HG02763 (cell line): ENCODE data around the gene ALLC.
"Not testable (repeated sequence)": the region's sequence is repeated elsewhere in the genome, so short reads cannot be mapped to it uniquely, and the experiment has no call there.

Experiments used
- ATAC-seq: cut with Tn5 transposase; IDR thresholded peaks from one replicate; pipeline ENCODE4 v1.9.1; 2021; ENCODE audit warnings: mild to moderate bottlenecking, moderate library complexity; ENCODE audit not compliant: unreplicated experiment

ALLC gene

DNA sequence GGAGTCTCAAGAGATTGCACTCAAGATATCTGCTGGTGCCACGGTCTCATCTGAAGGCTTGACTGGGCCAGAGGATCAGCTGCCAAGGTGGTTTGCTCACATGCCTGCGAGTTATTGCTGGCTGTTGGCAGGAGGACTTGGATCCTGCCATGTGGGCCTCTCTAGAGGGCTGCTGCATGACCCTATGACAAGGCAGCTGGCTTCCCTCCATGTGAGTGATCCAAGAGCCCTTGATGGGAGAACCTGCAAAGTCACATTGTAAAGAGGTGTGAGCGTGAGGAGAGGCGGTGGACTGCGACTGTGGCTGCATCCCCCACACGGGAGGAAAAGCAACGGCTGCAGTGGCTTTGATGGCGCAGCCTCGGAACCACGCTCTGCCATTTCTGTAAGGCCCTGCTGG, 4.0 kb upstream of the ALLC start:
- no peak for ATAC-seq

DNA sequence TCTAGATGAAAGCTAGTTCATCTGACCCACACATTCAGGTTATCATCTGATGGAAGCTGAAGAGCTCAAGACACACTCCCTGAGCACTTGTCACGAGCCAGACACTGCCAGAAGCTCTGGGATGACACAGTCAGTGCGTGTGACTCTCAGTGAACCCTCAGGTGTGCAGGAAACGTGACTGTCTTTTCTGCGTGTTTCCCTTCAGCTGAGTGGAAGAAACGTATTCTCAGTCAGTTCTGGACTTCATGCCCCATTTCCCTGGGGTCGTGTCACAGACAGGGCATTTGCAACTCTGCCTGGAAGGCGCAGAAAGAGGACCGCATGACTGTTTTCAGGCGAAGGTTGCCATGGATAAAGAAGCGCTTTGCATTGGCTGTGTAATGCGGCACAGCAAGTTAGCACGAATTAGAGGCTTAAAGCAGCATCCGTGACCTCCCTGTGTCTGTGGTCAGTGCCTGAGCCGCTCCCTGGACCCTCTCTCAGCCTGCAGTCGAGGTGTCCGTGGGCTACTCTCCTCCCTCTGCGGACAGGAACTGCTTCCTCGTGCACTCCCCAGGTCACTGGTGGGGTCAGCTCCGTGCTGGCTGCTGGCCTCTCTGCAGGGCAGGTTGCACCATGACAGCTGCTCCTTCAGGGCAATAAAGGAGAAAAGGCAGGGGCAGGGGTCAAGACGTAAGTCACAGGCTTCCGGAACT, 3.3 kb upstream of the ALLC start:
- ATAC-seq = no peak

DNA sequence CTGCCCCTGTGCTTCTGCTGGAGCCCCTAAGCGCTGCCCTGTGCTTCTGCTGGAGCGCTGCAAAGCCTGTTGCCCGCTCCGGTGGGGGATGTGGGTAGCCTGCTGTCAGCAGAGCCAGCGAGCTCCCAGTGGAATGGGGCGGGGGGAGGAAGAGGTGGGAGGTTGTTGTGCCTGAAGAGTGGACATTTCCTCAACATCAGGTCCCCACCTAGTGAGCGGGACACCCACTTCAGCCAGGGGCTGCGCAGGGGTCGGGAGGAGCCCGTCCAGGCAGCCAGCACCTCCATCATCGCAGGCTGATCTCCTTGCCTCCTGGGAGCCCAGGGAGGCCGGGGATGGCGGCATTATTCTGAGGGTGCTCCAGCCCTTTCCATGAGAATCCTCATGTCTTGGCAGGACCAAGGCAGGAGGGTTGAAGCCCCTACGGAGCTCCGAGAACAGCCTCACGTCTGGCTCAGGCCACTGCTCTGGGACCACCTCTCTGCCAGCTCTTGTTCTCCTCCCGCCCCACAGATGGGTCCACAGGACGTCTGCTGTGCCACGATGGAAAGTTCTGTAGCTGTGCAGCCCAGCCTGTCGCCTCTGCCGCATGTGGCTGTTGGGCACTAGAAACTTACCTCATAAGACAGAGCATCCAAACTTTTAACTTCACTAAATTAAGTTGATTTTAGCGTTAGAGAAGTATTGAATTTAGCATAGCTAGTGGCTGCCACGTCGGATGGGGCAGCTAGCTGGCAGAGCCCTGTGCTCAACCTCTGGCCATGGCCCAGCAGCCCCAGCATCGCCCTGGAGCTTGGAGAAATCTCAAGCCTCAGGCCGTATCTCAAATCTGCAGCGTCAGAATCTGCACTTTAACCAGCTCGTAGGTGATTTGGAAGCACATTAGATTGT, 1.9 kb upstream of the ALLC start:
- ATAC-seq = no peak

DNA sequence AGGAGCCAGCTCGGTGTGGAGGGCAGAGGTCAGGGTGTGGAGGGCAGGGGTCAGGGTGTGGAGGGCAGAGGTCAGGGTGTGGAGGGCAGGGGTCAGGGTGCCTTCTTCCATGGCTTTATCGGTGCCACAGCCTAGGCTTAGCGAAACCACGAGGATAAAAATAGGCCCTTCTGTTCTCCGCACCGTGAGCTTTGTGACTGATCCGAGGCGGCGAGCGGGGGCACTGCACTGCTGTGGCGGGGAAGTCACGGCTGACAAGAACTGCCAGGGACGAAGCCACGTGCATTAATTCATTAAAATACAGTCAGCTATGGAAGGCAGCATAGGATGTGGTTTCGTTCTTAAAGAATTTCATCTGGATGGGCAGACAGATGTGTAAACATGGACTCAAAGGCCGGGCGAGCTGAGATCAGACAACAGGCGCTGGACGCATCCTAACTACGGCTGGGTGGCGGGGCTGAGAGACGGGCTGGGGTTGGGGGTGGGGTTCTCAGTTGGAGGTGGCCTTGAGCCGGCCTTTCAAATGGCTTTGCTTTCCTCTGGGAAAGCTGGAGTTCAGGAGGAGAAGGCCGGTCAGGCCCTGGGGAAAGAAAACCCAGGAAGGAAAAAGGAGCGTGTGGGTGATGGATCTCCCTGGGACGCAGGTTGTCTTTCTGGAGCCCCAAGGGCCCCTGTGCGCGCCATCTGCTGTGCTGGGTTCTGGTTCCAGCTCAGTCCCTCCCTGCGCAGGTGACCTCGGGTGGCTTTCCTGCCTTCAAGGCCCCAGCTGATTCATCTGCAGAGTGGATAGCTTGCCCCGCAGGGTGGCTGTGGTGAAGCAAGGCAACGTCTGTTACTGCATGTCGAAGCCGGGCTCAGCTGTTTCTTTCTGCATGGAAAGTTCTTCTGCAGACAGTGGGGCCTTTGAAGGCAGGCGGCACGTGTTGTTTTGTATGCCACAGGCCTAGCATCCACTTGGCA, 958 bp upstream of the ALLC start:
- no peak for ATAC-seq

DNA sequence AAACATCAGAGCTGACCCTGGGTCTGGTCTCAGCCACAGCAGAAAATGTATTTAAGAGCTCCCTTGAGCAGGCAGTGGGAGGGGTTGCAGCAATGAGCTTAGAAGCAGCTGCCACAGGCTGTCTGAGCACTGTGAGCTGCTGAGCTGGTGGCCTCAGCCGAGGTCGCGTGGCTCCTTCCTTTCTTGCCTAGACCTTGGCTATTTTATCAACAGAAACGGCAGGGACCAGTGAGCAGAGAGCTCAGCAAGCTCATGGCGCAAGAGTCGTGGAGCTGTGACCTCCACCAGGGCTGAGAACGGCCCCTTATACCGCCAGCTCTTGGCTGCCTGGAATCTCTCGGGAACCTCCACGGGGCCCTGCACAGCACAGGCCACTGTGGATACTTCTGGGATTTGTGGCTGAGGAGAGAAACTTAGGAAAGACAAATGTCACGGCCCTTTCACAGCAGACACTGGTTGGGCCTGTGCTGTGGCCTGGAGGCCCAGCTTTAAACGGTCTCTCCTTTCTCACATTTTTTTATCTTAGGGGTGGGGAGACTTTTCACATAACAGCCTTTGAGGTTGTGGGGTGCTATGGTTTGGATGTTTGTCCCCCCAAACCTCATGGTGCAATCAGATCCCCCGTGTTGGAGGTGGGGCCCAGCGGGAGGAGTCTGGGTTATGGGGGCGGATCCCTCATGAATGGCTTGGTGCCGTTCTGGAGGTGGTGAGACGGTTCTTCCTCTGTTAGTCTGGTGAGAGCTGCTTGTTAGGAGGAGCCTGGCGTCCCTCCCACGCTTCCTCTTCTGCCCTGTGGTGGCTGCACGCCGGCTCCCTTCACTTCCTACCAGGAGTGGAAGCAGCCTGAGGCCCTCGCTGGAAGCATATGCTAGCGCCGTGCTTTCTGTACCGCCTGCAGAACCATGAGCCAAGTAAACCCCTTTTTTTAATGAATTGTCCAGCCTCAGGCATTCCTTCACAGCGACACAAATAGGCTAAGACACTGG, 1.7 kb downstream of the ALLC start:
- ATAC-seq = no peak

DNA sequence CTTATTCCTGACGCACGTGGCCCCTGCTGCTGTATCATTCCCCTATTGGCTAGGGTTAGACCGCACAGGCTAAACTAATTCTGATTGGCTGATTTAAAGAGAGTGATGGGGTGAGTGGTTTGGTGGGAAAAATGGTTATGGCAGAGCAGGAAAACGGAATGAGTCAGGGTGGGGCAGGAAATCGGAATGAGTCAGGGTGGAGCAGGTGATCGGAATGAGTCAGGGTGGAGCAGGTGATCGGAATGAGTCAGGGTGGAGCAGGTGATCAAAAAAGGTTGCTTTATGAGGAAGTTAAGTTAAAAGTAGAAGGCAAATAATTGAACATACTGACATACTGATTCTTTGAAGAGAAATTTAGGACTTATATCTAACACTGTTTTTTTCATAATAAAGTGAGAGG, 2.6 kb downstream of the ALLC start:
- not testable (repeated sequence) for ATAC-seq

DNA sequence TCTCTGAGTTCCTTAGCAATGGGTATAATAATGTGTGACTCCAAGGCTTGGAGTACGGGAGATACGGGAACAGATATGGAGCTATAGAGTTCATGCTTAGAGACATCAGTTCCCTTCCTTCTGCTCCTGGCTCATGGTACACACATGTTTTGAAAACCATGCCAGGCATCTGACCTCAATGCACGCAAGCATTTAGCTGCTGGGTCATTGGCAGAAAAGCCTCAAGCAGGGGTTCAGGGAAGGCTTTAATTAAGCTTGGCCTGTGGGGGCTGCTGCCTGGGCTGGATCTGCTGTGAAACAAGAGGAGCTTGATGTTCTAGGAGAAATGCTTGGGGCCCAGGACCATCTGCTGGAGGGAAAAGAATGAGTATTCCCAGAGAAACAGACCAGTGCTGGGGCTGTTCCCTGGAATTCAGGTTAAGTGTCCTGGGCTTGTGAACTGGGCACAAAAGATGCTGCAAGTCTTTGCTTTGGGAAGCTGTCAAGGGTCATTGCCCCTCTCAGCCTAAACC, 3.2 kb downstream of the ALLC start:
- no peak for ATAC-seq

DNA sequence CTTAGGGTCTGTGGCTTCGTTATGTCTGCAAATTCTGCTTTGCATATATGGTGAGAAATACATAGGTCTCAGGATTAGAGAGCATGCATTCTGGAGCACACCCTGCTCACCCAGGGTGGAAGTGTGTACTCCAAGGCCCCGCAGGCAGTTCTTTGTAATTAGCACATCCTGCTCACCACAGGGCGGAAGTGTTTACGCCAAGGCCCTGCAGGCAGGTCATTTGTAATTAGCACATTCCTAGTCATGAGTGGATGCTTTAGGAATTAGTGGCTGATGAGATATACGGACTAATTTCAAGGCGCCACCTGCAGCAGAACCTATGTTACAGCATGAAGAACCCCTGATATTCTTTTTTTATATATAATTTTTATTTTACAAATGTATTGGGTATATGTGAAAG, 4.2 kb downstream of the ALLC start:
- ATAC-seq = no peak

DNA sequence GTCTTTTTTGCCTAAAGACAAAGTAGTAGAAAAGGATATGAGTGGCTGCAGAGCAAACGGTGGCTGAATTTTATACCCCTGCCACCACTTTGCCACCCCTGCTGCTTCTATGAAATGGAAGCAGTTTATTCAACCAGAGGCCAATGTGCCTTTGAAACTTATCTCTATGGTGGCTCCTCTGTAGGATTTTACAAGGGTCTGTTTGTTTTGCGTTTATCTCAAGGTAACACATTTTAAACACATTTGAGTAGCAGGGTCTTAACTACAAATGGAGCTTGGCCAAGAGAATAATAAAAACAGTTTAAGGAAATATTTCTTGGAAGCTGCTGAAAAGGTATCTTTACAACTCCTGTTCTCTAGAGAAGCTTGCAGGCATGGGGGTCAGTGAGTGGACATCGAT, 6.1 kb downstream of the ALLC start:
- ATAC-seq = no peak

DNA sequence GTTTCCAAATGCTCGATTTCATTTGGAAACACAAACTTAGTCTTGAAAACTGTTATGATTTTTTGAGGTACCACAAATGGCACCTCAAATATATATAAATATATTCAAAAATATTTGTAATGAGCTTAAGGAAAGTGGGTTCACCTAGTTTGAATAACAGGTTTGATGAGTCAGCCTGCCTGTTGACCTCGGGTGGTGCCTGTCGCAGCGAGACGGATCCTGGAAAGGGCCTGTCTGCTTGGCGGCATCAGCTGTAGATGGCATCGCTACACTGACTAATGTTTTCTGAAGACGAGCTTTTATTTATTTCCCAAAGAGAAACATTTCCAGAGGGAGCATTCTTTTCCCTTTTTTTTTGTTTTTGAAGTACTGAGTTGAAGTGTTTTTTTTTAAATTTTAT, 6.9 kb downstream of the ALLC start:
- no peak for ATAC-seq

DNA sequence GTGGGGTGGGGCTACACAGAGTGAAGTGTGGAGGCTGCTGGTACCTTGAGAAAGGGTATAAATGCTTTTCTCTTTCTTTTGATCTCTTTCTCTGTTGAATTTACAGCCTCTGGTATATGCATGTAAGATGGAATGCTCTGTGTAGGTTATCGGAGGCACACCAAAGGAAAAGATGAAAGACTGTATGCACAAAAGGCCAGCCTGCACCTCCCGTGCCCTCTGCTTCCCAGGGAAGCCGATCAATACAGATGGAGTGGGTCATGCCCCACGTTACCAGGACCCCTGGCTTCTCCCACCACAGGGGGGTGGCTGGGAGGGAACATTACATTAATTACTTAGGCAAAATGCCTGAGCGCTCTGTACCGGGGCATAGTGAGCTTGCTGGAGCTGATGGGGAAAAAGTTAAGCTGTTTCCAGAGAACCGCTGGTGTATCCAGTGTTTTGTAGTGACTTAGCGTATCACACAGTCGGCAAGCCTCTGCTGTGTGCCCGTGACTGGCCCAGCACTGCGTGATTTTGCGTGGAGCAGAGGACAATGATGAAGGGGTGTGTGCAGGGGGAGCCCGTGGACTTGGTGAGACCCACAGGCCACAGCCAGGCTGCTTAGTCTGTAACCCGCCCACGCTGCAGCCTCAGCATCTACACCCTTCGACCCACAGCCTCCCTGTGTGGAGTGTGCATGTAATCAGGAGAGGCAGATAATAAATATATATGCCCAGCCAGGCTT, 8.0 kb downstream of the ALLC start:
- ATAC-seq = no peak

DNA sequence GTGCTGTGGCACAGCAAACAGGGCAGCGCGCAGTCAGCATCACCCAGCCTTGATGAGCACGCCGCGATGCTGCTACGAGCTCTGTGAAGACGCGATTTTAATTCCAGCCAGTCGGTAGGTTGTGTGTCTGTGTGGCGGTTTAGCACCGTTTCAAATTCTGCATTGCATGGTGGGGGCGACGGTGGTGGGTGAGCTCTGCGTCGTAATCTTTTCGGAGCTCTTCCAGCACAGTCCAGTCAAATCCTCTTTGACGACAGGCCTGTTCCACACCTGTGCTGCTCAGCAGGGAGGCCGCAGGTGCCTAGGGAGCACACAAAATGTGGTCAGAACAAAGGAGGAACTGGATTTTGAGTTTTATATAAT, 8.6 kb downstream of the ALLC start:
- ATAC-seq = no peak

DNA sequence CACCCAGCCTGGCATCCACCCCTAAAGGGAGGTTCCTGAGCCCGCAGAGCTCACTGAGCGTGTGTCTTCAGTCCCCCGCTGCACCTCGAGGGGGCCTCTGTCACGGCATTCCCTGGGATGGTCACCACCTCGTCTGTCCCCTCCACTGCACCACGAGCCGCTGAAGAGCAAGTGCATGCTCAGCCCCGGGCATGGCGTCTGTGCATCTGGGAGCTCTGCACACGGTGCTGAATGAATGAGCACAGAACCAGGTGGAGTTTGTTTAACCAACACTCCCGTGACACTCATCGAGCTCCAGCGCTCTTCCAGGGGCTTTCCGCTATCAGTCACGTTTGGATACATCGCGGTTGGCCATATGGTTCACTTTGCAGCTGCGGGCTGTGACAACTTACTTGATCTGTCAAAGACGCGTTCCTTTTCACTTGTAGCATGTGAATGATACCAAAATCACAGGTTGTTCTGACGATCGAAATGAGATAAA, 9.2 kb downstream of the ALLC start:
- ATAC-seq = no peak

DNA sequence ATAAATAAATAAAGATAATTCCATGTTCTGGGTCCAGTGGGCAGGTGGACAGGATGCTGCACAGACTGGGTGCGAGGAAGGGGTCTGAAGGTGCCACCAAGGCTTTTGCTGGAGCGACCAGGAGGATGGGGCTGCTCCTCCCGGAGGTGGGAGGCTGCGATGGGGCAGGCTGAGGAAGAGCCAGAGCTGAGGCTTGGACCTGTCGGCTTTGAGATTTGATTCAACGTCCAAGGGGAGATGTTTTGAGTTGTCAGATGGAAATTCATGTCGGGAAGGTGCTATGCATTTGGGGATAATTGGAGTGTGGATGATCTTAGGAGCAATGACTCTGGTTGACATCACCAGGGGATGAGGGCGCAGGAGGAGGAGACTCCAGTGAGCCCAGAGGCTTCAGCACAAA, 11.7 kb downstream of the ALLC start:
- ATAC-seq = no peak

DNA sequence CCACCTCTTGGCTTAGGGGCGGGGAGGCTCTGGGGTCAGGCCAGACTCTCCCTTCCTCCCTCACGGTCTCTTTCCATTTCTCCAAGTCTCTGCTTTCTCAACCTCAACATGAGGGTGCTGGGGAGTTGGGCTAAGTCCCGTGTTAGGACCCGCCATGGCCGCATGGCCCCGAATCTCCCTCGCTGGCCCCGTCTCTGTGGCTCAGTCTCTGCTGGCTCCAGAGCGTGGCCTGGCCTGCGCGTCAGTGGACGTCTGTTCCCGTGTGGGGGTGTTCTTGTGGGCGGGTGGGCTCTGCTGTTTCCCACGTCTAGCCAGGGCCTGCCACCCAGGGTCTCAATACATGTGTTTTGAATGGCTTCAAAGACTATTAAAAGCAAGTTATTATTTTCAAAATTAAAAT, 12.4 kb downstream of the ALLC start:
- no peak for ATAC-seq

DNA sequence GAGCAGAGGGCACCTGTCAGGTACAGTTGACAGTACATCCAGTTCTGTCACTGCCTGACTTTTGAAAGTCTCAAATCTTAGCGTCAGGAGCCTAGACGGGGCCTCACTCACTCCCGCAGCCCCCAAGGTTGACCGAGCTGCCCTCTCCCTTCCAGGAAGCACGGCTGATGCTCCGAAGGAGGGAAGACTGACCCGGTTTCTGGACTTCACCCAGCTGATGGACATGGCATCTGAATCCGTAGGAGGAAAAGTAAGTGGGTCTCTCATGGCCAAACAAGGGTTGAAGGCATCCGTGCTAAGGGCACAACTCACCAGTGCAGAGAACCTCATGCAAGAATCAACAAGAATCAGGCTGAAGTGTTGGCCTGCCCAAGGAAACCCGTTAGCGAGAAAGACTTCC, 12.9 kb downstream of the ALLC start:
- ATAC-seq = no peak

DNA sequence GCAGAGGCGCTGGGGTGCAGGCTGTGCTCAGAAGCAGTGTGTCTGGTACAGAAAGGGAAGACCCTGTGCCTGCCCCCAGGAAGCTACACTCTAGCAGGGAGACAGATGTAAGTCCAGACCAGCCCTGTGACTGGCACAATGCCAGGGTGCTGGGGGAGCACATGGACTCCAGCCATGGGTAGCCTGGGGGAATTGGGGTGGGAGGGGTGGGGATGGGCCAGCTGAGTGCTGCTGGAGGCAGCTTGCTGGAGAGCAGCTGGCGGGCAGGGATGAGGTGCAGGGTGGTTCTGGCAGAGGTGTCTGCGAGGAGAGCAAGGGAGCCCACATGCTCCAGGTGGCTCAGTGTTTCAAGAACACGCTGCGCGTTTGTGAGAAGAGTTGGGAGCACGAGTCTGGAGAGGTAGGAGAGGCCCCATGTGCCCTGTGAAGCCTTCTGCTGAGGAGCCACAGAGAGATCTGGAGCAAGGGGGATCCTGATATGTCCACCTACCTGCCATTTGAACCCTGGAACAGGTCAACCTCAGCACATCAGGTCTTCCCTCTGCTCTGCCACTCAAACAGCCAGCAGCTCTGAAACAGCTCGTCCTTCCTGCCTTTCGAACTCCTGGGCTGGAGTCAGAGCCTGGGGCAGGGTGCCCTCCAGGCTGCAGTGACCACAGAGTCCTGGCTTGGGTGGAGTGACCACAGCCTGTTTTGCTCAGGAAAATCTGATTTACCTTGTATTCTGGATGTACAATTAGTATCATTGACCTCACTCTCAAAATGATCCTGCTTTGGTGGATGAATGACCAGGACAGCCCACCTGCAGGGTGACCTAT, 15.1 kb downstream of the ALLC start:
- ATAC-seq = no peak
